NCI-H774 (cell line): ENCODE data around the gene FCER1G.
"Not testable (repeated sequence)": the region's sequence is repeated elsewhere in the genome, so short reads cannot be mapped to it uniquely, and the experiment has no call there.

Experiments
- DNase-seq: peaks from one replicate; lab custom pipeline; 2025; lab: John Stamatoyannopoulos, UW

FCER1G gene

DNA sequence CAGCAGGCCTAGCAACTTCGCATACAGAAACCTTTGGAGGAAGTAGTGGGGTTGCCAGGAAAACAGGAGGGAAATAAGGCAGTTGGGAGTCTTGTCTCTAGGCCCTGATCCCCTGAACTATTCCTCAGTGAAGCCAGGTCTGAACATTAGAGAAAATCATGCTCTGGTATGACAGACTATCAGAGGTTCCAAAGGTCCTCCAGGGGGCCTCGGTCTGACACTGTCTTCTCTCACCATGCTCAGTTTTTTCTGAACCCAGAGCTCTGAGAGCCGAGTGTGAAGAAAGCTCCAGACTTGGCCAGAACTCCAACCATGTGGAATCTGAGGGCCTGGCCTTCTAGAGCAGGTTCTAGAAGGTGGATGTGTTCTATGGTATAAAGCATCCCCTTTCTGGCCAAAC, 14.8 kb downstream of the FCER1G start:
- no peak for DNase-seq

DNA sequence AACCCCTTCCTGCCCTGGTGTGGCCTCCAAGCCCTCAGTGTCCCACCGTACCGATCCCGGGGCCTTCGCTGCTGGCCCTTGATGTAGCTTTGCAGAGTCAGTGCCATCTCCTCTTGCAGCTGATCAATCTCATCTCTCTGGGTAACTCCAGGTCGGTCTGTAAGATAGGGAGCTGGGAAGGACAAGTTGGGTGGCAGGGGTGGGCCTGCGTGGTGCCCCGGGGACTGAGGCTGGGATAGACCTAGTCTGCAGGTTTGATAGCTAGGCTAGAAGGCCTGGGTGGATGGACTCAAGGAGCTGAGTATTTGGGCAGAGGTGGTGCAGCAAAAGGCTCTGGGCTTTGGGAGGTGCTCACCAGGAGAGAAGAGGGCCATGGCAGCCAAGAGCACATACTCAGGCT, 15.7 kb downstream of the FCER1G start:
- DNase-seq: no peak

DNA sequence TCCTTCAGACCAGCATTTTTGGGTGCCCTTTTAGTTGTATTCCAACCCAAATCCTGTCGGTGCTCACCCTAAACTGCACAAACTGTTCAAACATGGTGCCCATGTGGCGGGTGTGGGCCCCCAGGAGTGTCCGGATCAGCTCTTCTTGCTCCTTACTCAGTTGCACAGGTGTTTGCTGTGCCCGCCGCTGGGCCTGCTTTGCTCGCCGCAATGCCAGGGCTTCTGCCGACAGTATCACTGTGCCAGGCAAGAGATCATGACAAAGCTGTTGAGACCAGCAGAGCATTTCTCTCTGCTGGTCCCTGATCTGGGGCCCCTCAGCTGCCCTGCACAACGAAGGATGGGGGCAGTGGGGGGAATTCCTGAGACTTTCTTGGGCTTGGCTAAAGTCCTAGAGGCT, 18.0 kb downstream of the FCER1G start:
- DNase-seq: no peak

DNA sequence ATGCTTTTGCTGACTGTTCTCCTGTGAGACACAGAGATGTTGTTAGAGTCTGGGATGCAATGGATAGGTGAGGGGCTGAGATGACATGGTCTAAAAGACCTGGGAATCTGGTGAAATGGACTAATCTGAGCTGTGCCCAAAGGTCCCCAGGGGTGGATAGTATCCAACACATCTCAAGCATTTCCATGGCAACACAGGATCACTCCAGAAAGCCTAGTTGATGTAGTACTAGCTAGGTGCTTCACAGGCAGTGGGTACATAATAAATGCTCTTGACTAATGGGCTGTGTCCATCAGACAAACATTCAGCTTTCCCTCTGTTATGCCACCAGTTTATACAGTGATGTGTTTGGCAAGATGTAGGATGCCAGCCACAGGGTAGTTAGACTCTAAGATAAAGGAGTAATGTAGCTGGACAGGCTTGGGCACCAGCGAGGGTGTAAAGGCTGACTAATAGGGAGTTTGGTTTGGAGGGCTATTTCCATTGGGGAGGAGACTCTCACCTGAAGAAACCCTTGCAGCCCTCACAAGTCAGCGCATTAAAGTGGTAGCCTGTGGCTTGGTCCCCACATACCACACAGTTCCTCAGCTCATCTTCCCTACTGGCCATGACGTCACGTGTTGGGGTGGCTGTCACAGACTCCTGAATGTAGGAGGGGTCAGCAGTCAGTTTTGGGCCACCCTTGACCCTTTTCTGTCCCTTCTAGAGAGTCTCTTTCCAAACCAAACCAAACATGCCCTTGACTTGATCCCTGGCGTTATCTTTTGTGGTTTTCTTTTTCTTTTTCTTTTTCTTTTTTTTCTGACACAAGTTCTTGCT, 21.1 kb downstream of the FCER1G start:
- DNase-seq: no peak

DNA sequence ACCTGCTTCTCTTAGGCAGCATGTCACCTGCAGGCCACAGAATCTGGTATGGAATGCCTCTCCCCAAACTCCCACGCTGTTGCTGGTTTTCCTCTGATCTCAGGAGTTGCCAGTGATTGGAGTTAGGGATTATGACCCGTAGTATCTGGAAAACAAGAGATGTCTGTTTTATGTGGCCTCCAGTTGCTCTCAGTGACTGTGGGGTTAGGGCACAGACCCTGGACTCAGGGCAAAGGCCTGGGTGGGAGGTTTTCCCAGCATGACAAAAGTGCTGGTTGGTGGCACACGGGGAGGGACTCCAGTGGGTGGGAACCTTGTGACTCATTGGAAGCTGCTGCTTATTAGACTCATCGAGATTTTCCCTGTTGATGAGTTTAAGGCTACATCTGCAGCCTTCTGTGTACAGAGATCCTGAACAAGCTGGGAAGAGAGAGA, 23.0 kb downstream of the FCER1G start, which contains the start of gene NR1I3:
TSS of gene NR1I3 (minus strand) at position 165 of the 435 bp plus-strand sequence. CDS start 1,638 bp downstream, outside the sequence.
- DNase-seq: no peak

DNA sequence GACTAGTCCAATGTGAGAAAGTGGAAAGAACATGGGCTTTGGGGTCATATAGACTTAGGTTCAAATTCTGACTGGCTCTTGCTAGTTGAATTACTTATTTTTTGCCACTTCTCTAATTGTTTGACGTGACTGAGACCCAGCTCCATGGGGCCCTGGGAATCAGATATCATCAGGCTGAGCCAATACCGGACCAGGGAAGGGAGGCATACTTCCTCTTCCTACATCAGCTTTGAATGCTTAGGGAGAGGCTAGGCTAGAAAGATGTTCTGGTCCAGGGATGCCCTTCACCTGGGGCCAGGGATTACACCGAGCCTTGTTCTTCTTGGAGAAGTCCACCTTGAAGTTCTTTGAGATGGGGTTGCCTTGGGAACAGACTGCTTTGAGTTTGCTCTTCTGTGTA, 26.6 kb downstream of the FCER1G start:
- DNase-seq: no peak

DNA sequence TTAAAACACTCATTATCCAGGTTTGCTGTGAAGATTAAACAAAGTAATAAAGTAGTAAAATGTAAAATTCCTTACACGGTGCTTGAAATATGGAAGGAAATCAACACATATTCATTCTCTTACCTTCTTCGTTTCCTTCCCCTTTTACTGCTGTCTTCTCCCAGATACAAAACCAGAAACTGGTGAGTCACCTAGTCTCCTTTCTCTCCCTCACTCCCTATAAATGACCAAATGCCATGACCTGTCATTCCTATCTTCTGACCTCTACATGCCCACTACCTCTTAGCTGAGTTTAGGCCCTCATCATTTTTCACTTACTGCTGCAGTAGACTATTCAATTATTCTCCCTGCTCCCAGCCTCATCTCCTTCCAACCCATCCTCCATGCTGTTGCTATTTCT, 27.2 kb downstream of the FCER1G start:
- DNase-seq: no peak

DNA sequence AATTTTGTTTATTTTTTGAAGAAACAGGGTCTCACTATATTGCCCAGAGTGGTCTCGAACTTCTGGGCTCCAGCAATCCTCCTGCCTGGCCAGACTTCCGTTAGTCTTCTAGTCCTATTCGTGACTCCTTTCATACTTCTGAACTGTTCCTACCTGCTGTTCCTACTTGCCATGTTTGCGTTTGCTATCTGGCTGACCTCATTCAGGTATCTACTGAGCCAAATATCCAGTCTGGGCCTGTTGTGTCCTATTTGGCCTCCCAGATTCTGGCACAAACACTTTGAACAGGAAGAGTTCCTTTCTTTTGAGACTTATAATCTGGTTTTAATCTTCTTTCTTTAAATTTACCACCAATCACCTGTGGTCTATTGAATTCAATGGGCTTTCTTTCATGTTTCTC, 29.8 kb downstream of the FCER1G start:
- no peak for DNase-seq

DNA sequence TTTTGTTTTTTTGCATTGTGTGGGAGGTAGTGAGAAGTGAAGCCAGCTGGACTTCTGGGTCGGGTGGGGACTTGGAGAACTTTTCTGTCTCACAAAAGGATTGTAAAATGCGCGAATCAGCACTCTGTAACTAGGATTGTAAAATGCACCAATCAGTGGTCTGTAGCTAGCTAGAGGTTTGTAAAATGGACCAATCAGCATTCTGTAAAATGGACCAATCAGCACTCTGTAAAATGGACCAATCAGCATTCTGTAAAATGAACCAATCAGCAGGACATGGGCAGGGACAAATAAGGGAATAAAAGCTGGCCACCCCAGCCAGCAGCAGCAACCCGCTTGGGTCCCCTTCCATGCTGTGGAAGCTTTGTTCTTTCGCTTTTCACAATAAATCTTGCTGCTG, 35.0 kb downstream of the FCER1G start:
- DNase-seq: not testable (repeated sequence)

DNA sequence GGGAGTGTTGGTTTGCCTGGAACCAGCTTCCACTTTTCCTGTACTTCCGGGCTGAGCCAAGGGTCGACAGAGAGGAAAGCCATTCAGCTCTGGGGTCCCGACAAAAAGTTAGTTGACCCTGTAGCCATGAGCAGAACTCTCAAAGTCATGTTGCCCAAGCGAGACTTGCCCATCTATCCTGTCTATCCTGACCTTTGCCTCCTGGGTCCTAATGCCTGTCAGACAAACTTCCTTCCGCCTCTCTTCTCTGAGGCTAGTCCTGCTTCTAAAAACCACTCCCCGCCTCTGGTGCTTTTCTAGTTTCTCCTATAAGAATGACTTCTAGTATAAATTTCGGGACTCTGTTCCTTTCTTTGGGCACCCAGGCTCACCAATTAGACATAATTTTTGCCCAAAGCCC, 35.7 kb downstream of the FCER1G start:
- DNase-seq: no peak

DNA sequence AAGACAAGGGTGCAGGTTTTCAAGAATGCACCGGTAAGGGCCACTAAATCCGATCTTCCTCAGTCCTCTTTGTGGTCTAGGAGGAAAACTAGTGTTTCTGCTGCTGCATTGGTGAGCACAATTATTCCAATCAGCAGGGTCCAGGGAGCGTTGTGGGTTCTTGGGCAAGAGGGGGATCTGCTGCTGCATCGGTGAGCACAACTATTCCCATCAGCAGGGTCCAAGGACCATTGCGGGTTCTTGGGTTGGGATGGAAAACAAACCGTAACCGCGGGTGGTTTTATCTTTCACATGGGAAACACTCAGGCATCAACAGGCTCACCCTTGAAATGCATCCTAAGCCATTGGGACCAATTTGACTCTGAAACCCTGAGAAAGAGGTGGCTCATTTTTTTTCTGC, 36.5 kb downstream of the FCER1G start:
- no peak for DNase-seq

DNA sequence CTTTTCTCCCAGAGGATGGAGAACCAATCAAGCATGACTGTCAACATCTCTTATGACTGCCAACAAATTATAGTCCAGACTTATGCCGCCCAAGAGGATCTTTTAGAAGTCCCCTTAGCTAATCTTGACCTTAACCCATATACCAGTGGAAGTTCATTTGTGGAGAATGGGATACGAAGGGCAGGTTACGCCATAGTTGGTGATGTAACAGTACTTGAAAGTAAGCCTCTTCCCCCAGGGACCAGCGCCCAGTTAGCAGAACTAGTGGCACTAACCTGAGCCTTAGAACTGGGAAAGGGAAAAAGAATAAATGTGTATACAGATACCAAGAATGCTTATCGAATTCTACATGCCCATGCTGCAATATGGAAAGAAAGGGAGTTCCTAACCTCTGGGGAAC, 40.2 kb downstream of the FCER1G start:
- DNase-seq: not testable (repeated sequence)

DNA sequence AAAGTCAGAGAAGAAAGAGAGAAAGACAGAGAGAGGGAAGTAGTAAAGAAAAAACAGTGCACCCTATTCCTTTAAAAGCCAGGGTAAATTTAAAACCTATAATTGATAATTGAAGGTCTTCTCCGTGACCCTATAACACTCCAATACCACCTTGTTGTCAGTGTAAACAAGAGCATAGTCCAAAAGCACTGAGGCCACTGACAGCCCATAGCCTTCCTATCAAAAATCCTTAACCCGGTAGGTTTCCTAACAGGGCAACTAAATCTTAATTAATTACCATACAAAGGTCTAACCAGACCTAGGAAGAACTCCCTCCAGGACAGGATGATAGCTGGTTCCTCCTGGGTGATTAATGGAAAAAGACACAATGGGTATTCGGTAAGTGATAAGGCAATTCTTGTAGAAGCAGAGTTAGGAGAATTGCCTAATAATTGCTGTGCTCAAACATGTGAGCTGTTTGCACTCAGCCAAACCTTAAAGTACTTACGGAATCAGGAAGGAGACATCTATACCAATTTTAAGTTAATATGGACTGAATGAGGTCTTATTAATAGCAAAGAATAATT, 40.9 kb downstream of the FCER1G start:
- DNase-seq: not testable (repeated sequence)

DNA sequence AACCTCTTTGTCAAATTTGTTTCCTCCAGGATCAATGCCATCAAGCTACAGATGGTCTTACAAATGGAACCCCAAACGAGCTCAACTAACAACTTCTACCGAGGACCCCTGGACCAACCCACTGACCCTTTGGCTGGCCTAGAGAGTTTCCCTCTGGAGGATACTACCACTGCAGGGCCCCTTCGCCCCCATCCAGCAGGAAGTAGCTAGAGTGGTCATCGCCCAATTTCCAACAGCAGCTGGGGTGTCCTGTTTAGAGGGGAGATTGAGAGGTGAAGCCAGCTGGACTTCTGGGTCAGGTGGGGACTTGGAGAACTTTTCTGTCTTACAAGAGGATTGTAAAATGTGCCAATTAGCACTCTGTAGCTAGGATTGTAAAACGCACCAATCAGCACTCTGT, 42.0 kb downstream of the FCER1G start:
- DNase-seq: not testable (repeated sequence)

DNA sequence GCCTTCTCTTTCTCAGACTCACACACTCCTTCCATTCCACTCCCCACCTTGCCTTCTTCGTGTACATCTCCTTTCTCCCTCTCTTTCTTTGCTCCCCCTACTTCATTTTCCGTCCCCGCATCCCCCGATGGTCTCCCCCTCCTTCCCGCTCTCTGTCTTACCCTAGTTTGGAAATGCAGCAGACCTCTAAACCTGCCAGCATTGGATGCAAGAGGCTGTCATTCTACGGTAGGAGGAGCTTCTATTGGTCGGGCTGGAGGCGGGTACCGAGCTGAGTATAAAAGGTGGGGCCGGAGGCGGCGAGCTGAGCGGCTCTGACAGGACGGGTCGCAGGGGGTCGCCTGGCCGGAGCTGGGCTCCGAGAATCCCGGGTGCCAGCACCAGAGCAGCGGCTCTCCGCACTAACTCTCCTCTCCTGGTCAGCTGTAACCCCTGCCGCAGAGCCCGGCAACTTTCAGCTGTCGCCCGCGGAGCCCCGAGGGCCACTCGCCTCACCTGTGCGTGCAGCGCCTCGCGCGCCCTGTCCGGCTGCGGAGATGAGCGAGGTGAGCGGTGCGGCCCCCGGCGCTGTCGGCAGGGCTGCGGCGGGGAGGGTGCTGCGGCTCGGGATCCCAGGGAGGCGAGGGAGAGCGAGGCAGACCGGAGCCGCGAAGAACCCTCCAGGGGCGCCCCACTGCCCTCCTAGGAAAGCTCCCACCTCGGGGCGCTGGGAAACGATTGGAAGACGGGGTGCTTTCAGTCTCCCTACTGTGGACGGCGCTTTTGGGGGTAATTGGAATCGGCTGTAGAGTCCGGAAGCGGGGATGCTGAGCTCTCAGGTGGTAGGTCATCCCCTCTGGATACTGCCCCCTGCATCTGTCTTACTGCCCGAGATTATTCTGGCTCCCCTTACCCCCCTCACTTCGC, 43.6 kb downstream of the FCER1G start, which contains the start of gene PCP4L1:
TSS of gene PCP4L1 (plus strand) at position 307 of the 906 bp plus-strand sequence. CDS start at position 537, 230 bp downstream.
- peak; percentile 34 for DNase-seq

DNA sequence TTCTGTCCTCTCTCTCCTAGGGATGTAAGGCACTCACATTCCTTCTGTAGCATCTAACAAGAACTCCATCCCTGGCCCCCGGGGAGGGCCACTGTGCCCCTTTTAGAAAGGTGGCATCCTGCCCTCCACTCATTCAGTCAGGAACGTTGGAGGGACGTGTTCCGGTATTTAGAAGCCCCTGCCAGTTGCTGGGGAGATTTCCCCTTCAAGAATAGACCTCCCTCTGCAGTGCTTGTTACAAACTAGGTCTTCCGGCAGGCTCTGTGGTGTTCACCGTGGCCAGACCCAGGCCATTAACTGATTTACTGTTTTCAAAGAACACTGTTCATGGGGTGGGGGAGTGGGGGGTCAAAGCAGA, 44.2 kb downstream of the FCER1G start:
- no peak for DNase-seq

DNA sequence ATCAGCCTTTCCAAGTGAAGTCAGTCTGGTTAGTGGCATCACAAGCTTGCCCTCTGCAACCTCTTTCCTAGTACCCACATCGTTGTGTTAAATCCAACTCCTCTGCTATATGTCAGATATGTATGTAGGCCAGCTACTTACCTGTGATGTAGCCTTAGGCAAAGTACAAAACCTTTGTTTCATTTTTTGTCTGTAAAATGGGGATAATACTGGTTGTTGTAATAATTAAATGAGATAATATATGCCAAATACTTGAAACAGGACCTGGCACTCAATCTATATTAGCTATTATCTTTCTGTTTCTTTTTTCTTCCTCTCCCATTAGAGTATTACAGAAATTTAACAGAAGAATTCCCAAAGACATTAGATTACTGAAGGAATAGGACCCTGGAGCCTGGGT, 44.7 kb downstream of the FCER1G start:
- no peak for DNase-seq

DNA sequence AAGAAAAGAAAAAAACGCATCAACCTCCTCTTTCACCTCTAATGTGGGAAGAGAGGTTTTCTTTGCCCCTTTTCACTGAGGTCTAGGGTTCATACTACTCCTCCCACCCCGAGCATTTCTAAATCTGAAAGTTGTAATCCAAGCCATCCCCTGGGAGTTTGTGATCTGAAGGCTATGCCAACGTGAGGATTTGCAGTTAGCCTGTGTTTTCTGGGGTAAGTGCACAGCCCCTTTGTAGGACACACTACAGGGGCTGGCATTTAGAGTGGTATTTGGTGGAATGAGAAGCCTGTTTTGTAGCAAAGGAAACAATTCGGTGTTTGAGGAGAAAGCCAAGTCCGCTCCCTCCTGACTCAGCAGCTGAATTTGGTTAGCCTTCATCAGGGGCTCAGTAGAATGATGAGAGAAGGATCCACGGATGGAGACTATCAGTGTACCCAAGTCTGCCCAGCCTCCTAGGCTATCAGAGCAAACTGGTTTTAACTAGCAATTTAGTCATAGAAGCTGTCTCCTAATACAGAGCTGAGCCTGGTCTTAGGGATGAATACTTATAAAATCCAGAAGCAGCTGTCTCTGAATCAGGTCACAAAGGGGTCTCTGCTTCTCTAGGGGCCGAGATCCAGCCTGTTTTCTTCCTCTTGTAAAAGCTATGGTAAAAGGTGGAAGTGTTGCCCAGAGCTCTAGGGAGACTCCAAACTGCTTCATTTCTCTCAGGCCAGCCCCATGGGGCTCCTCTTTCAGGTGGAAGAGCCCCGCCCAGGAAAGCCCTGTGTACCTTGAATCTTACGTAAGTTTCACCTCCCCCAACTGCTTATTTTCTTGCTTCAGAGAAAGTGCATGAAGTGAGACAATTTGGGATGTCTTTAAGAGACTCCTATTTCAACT, 45.5 kb downstream of the FCER1G start:
- no peak for DNase-seq

DNA sequence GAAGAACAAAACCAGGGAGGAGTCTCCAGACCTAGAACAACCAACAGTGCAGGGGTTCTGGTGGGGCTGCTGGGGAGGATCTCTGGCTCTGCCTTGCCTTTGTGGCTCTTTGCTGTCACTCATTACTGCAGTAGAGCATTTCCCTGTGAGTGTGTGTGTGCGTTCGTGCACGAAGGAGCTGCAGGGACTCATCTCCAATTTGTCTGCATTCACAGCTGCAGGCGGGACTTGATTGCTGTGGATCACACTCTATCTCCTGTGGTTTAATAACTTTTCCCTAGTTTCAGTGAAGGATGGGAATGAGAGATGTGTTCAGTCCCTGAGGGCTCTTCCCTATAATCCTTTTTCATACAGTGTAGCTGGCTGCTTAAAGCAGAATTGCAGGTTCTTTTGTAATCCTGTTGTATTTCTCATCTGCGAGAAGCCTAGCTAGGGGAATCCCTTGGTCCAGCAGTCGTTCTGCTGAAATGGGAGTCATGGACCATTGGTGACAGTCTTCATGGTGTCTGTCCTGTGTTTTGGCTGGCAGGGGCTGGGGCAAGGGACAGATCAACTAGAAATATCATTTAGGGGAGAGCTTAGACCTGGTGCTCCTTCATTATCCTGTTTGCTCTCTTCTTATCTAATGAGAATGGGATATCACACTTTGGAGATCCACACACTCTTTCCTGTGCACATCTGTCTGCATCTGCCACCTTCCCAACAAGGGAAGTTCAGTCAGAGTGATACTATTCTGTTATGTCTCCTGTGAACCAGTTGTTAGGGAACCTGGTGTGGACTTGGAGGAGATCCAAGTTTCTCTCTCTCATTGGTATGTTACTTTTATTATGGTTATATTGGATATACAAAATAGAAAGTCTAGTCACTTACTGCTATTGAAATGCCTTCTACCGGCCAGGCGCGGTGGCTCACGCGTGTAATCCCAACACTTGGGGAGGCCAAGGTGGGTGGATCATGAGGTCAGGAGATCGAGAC, 46.5 kb downstream of the FCER1G start:
- DNase-seq: no peak

DNA sequence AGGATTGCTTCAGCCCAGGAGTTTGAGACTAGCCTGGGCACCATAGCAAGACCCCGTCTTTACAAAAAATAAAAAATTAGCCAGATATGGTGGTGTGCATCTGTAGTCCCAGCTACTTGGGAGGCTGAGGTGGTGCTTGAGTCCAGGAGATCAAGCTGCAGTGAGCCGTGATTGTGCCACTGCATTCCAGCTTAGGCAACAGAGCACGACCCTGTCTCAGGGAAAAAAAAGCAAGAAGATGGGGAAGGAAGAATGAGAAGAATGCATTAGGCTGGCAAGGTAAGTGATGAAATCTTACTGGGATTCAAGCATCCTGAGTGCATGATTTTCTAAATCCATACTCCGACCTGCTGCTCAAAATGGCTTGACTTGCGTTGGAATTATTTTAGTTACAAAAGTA, 50.2 kb downstream of the FCER1G start:
- no peak for DNase-seq
